ENCODE data around the gene GPX2. TPM values are rescaled to one million over a fixed set of nuclear protein-coding genes. Genes with fewer than 3 reads are reported as not detected.

GPX2 gene
- total and polyA plus RNA-seq, 8 donors = 22.8 to 464 (median 196) TPM

DNA sequence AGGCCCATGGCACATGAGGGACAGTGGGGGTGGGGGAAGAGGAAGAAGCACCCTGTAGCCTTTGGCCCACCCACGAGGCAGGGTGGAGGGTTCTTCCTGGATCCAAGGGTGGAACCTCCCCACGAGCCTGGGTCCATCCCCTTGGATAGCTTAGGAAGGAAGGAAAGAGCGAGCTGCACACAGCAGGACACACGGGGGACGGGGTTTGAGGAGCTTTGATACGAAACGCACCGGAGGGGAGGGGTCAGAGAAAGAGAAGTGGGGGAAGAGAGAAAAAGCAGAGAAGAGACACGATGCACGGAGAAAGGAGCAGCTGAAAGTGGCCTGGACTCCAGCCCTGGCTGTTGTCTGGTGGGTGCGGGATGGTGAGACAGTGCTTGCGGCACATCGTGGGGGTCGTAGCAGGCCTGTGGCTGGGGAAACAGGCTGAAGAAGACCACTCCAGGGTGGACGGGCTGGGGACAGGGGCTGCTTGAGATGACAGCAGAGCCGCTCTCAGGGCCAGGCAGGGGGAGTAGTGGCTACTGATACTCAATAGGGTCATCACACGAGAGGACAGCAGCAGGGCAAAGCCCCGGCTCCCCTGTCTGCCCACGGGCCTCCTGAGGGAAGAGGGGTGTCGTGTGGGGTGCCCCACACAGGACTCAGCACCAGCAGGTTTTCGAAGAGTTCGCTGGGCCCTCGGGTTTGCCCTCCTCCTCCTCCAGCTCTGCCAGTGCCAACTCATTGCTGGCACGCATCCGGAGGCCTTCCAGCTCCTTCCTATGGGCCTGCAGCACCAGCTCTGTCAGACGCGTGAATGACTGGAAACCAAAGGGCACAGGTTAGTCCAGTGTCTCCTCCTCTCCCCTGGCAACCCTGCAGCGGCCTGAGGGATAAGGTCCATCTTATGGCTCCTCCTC lies 5.4 kb upstream of the GPX2 start:
- Histone ChIP-seq H3K27me3 (no peaks in the 10 kb centered on the region), H3K27ac (no peak overlapping the region), H3K9me3 (no peaks in the 10 kb centered on the region), H3K4me3 (no peak overlapping the region), H3K36me3 (peaks cover 10 to 81% (median 44%) of the 10 kb centered on the region in 4 donors), H3K4me1 (peaks cover 10 to 27% (median 14%) of the 10 kb centered on the region in 4 donors)
- TF ChIP-seq EP300 (IDR thresholded peaks at IDR 0.05) = no peak
- no peak for TF ChIP-seq POLR2AphosphoS5 (IDR thresholded peaks at IDR 0.05)
- no peak for TF ChIP-seq POLR2A (IDR thresholded peaks at IDR 0.05)
- TF ChIP-seq, protein P1, sequence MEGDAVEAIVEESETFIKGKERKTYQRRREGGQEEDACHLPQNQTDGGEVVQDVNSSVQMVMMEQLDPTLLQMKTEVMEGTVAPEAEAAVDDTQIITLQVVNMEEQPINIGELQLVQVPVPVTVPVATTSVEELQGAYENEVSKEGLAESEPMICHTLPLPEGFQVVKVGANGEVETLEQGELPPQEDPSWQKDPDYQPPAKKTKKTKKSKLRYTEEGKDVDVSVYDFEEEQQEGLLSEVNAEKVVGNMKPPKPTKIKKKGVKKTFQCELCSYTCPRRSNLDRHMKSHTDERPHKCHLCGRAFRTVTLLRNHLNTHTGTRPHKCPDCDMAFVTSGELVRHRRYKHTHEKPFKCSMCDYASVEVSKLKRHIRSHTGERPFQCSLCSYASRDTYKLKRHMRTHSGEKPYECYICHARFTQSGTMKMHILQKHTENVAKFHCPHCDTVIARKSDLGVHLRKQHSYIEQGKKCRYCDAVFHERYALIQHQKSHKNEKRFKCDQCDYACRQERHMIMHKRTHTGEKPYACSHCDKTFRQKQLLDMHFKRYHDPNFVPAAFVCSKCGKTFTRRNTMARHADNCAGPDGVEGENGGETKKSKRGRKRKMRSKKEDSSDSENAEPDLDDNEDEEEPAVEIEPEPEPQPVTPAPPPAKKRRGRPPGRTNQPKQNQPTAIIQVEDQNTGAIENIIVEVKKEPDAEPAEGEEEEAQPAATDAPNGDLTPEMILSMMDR (IDR thresholded peaks at IDR 0.05) = no peak
- DNase-seq = no peak
- intact Hi-C loops (cut with DNase I; ENCODE audit: low total_unique reads) = no loop called here
- WGBS, 5 donors = 78 to 90% (median 88%) methylated on average over 24 to 28 of the region's 28 CpGs

DNA sequence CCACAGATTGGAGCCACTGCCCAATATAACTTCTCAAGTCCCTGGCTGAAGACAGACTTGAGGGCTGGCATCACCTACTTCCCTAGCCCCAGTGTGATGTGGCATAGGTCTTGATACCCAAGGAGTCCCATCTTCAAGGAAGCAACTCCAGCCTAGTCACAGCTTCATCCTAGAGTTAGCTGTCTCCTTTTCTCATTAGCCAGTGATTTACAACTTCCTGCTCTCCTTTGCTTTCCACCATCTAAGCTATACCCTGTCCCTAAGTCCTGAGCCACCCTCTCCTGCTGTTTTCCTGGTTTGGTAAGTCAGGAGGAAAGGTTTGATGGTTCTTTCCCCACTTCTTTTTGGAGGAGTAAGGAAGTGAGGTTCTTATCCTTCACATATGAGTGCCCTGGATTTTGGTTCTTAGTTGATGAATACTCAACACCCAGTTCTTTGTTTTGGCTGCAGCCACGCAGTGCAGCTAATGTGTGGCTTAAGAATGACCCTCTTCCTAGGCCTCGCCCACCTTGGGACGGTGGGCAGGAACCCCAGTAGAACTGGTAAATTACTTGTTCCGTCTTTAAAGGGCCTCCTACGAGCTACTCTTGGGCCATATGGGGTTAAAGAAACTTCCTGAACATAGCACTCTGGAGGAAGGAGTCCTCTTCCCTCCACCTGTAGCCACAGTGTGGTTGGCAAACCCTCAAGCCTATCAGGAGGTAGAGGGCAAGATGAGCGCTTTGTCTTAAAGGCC lies 3.9 kb upstream of the GPX2 start:
- no peaks in the 10 kb centered on the region for H3K9me3 ChIP-seq
- peaks cover 8 to 74% (median 41%) of the 10 kb centered on the region in 4 donors for H3K36me3 ChIP-seq
- no peak overlapping the region for H3K4me3 ChIP-seq
- H3K4me1 ChIP-seq = peaks cover 5 to 18% (median 13%) of the 10 kb centered on the region in 4 donors
- H3K27ac ChIP-seq = no peak overlapping the region
- DNase-seq = no peak
- no peaks in the 10 kb centered on the region for H3K27me3 ChIP-seq
- TF ChIP-seq EP300 (IDR thresholded peaks at IDR 0.05) = no peak
- TF ChIP-seq, protein P1 (IDR thresholded peaks at IDR 0.05) = no peak
- intact Hi-C loops (cut with DNase I; ENCODE audit: low total_unique reads) = no loop called here
- 81 to 91% (median 86%) methylated on average over 6 of the region's 6 CpGs for WGBS, 5 donors

DNA sequence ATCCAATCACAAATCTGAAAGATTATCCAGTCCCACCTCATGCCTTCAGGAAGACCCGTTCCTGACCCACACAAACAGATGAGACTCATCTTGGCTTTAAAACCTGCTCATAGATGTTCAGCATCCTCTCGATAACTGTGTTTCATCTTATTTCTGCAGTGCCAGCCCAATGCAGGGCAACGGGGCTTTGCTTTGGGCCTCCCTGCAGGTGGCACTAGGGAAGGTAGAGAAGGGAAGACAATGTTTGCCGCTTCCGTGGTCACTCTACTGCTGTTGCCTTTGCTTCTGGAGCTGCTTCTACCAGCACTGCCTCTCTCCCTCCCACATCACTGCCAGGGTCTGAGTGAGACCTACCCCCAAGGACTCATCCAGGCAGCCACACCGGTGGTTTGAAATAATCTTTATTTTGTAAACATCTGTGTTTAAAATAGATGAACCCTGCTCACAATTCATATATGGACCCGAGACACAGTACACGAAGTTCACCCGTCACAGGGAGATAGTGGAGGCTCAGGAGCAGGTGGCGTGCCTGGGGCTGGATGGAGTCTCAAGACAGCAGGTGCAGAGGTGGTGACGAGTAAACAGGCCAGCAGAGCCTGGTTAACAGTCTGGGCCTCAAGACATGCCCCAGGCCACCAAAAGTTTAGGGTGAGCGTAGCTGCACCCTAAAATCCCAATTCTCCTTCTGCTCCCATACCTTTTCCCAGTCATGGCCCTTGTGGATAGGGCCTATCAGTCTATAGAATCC lies 3.1 kb upstream of the GPX2 start:
- no peaks in the 10 kb centered on the region for H3K9me3 ChIP-seq
- DNase-seq = no peak
- WGBS, 5 donors = 81 to 89% (median 86%) methylated on average over 12 of the region's 12 CpGs
- no peaks in the 10 kb centered on the region for H3K27me3 ChIP-seq
- peaks cover 10 to 66% (median 40%) of the 10 kb centered on the region in 4 donors for H3K36me3 ChIP-seq
- no peak overlapping the region for H3K27ac ChIP-seq
- TF ChIP-seq POLR2A (IDR thresholded peaks at IDR 0.05) = no peak
- TF ChIP-seq, protein P1 (IDR thresholded peaks at IDR 0.05) = no peak
- TF ChIP-seq POLR2AphosphoS5 (IDR thresholded peaks at IDR 0.05) = no peak
- TF ChIP-seq EP300 (IDR thresholded peaks at IDR 0.05) = no peak
- no peak overlapping the region for H3K4me3 ChIP-seq
- intact Hi-C loops (cut with DNase I; ENCODE audit: low total_unique reads) = no loop called here
- peaks cover 5 to 19% (median 15%) of the 10 kb centered on the region in 4 donors for H3K4me1 ChIP-seq

DNA sequence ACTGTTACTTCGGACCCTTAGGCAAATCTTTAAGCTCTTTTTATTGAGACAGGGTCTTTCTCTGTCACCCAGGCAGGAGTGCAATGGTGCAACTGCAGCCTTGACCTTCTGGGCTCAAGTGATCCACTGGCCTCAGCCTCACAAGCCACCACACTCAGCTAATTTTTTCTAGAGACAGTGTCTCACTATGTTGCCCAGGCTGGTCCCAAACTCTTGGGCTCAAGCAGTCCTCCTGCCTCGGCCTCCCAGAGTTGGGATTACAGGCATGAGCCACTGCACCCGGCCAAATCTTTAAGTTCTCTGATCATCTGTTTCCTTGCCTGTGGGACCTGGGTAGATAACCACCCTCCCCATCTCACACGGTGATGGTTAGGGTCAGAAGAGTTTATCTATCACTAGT lies 2.3 kb upstream of the GPX2 start:
- Histone ChIP-seq H3K27me3 (no peaks in the 10 kb centered on the region), H3K36me3 (peaks cover 16 to 64% (median 38%) of the 10 kb centered on the region in 4 donors), H3K4me1 (peaks cover 5 to 27% (median 21%) of the 10 kb centered on the region in 4 donors), H3K27ac (no peak overlapping the region), H3K9me3 (no peaks in the 10 kb centered on the region), H3K4me3 (no peak overlapping the region)
- intact Hi-C loops (cut with DNase I; ENCODE audit: low total_unique reads) = no loop called here
- no peak for DNase-seq
- TF ChIP-seq EP300 (IDR thresholded peaks at IDR 0.05) (no peak), POLR2A (IDR thresholded peaks at IDR 0.05) (no peak), POLR2AphosphoS5 (IDR thresholded peaks at IDR 0.05) (no peak)
- TF ChIP-seq, protein P1 (IDR thresholded peaks at IDR 0.05) = no peak
- WGBS, 5 donors = 91 to 100% (median 96%) methylated on average over 4 of the region's 4 CpGs
